ENCODE data around the gene CPXM1.
"Not testable (repeated sequence)": the region's sequence is repeated elsewhere in the genome, so short reads cannot be mapped to it uniquely, and the experiment has no call there.

CPXM1 gene

DNA sequence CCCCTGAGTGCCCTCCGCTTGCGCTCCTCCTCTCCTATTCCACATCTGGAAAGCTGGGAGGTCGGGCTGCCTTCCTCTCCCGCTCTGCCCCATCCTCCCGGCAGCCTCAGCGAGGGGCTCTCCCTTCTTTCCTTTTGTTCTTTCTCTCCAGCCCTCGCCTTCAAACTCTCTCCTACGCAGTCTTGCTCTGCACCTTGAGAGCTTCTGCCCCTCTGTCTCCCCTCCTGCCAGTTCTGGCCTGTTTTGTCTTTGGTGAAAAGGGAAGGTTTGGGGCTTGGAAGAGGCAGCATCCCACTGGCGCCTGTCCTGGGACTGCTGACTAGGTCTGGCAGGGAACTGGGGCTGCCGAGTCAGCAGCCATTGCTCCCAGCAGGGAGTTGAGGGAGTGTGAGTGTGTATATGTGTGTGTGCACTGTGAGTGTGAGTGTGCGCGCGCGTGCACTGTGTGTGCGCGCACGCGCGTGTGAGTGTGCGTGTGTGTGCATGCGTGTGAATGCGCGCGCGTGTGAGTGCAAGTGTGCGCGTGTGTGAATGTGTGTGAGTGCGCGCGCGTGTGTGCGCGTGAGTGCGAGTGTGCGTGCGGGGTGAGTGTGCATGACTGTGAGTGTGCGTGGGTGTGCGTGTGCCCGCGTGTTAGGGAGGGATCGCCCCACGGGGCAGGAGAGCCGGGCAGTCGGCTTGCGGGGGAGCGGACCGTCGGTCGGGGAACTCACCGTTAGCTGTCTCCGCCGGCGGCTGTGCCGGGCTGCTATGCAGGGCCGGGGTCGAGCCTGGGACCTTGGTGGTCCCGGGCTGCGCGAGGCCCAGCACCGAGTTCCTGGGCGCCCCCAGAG lies 523 bp downstream of the CPXM1 start:
- no peak for DNase-seq

DNA sequence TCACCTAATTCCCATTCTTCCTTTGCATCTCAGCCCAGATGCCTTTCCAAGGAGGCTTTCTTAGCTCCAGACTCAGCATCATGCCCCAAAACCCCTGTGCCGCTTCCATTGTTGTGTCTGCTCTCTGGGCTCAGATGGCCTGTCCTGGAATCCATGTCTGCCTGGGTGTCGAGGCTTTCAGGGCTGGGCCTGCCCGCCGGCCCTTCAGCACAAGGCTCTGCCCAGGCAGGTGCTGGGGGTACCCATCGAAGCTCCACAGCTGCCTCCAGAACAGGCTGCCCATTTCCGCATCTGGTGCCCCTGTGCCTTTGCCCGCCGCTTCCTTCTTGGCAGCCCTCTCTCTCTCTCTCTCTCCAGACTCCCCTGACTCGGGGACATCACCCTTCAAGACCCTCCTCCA lies 1.2 kb downstream of the CPXM1 start:
- DNase-seq, result no peak

DNA sequence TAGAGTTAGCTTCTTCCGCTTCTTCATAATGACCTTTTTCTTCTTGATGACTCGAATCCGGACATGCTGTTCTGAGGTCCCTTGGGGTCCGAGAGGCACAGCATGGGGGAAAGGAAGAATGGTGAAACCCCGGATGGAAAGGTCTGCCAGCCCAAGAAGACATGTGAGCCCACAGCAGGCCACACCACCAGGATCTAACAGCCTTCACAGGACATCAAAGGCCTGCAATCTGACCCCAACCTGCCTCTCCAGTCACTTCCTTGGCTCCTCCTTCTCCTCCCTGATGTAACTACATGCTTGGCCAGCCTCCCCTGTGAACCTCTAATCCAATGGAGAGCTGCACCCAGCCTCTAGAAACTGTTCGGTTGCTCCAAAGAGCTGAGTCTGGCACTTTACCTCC lies 1.6 kb downstream of the CPXM1 start:
- no peak for DNase-seq

DNA sequence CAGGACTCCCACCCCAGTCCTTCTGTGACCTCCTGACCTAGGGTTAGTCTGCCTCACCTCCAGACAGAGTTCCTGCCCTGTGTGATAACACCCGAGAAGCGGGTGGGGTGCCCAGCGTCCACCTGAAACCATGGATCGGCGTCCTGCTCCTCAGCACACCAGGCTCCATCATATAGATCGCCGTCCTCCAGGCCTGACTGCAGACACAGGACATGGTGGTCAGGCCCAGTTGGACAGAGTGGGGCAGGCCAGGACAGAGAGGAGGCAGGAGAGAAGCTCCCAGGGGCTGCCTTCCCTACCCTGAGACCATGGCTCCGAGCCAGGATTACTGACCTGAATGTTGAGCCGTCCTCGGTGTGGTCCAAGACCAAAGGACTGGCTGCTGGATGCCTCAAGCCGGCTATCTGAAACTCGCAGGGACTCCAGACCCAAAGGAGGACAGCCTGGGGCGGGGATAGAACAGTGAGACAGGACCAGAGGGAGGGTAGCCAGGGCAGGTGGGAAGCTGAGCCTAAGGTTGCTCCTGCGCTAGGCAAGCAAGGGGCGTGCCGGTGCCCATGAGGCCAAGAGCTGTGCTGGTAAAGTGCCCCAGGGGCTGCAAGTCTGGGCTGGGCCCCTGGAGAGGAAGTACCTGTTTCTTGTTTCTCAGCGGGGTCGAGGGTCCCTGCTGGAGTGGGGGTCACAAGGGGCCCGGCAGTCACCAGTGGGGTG lies 2.2 kb downstream of the CPXM1 start:
- no peak for DNase-seq

DNA sequence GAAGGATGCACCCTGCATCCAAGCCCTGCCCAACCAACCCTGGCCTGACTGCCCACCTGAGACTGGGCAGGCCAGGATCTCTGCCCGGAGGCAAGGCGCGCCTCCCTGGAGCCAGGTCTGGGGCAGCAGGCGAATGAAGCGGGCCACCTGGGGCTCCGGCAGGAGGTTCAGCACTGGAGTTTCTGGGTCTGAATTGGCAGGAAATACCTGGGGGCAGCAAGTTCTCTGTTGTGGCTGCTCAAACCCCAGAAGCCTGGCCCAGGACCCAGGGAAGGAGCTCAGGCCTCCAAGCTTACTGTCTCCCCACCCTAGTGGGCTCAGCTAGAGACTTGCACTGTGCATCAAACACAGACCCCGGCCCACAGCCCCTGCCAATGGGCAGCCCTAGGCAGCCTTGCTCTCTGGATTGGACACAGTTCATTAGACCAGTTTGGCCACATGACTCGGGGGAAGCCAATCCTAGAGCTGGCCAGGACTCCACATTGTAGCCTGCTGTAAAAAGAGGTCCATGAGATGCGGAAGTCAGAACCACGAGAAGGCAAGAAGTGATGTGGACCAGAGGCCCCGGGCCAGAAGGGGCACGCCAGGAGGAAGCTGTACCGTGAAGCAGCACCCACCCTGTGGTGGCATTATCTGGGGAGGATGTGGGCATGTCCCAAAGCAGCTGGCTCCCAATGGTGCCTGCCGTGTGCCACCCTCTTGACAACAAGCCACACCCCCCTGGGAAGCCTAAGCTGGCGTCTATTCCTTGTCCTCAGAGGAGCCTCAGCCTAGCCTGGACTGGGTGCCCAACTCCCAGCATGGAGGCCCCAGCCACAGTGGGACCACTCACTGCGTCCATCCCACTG lies 3.1 kb downstream of the CPXM1 start:
- no peak for DNase-seq

DNA sequence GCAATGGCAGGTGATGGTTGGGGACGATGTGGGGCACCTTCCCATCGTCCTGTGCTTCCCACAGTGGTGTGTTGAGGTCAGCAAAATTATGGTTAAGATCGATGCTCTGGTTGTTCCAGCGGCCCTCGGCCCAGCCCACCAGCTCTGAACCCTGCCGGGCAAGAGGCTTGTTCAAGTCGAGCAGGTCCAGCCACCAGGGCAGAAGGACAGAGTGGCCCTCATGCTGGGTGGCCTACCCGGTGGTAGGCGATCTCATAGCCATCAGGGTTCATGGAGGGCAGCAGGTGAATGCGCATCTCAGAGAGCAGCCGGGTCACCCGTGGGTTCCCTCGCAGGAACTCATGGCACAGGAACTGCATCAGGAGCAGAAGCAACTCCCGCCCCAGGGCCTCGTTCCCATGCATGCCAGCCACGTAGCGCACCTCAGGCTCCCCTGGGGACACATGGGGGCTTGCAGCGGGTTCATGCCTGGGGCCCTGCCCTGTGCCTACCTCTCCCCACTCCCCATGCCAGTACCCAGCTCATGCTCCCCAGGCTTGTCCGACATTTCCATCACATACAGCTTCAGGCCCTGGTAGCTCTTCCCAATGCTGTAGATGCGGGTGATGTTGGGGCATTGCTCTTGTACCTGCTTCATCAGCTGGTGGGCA lies 4.3 kb downstream of the CPXM1 start:
- no peak for DNase-seq

DNA sequence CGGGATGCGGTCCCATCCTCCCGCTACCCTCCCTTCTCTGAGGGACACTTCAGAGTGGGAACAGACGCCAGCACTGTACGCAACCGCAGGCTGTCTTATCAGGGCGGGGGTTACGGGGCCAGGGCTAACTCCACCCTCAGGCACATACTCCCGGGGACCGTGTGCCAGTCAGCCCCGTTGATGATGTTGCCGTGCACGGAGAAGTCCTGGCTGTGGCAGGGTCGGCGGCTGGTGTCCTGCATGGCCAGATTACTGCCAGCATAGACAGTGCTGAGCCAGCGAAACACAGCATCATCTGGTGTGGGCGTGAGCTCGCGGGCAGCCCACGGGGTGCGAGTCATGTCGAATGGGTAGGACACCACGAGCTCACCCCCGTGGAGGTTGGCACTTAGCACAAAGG lies 5.0 kb downstream of the CPXM1 start:
- no peak for DNase-seq

DNA sequence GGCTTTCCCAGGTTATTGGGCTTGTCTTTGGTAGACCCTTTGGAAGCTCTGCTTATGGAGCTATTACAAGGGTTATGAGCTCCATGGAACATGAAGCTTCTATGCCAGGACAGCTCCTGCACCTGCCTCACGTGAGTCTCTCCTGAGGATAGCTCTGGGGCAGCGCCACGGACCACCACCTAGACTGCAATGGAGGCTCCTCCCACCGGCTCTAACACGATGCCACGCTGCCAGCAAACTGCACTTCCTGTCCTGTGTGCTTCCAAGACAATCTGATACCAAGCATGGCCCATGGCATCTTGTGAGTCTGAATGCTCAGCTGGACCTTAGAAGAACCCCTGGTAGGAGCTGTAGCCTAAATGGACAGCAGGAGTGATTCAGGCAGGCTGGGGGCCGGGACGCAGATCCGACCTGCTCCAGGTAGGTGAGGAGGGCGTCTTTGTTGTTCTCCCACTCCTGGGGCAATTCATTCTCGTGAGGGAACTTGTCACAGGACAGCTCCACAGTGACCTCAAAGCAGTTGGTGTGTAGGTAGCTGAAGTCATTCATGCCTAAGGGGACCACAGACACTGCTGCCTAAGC lies 5.5 kb downstream of the CPXM1 start:
- DNase-seq, result no peak

DNA sequence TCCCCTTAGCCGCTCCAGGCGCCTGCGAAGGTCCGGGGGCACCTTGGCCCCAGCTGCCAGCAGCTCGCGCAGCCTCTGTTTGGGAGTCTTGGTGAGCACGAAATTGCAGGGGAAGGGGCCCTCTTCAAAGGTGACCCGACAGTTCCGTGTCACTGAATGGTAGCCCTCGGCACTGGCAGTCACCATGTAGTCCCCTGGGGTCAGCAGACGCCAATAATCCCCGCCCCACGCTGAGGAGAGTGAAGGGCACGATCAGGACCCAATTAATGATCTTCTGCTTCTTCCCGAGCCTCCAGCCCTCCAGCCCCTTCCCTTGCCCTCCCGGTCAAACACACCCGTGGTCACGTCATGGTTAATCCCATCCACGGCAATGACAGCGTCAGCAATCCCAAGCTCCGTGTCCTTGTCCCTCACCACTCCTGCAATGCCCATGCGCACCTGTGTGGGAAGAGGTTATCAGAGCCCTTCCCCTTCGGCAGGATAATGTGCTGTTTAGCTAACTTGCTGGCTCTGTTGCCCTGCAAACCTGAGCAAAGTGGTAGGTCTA lies 6.2 kb downstream of the CPXM1 start:
- DNase-seq, result no peak

DNA sequence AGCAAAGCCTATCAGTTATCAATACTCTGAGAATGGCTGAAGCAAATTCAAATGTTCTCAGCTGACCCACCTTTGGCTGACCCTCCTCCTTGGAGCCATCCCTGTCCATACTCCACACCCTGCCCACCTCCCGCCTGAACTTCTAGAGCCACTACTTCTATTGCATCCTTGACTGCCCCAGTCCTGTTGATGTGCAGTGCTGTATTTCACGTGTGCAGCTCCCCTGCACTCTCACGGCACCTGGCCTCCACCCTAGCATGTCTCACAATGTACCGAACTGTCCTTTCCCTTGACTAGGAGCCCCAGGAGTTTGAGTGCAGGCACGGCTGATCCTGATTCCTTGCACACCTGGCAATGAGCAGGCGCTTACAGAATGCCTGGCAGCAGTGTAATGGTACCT lies 7.0 kb downstream of the CPXM1 start:
- DNase-seq, result no peak

DNA sequence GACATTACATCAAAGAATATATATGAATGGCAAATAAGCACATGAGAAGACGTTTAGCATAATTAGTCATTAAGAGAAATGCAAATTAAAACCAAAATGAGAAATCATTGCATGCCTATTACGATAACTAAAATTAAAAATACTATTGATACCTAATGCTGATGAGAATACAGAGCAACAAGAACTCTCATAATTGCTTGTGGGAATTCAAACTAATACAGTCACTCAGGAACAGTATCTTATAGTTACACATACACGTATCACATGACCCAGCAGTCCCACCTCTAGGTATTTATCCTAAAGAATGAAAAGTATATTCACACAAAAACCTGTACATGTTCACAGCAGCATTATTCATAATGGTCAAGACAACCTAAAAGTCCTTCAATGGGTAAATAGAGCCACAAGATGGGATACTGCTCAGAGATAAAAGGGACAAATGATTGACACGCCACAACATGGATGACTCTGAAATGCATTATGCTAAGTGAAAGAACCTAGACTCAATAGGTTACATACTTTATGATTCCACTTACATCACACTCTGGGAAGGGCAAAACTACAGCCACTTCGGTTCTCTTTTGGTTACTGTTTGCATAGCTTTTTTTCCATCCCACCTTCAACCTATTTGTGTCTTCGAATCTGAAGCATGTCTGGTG lies 16.4 kb downstream of the CPXM1 start:
- DNase-seq, result no peak

DNA sequence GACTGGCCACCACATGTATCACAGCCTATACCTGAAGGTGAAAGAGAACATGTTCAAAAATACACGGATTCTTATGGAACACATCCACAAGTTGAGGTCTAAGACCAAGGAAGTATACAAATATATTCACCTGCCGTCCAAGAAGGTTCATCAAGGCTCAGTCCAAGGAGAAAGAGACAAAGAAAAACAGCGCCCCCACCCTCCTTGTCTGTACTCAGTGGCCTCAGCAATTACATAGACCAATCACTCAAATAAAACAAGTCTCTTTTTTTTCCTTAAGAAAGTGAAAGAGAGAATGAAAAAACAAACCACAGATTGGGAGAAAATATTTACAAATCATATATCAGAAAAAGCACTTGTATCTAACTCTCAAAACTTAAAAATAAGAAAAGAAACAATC lies 19.5 kb downstream of the CPXM1 start:
- DNase-seq, result no peak

DNA sequence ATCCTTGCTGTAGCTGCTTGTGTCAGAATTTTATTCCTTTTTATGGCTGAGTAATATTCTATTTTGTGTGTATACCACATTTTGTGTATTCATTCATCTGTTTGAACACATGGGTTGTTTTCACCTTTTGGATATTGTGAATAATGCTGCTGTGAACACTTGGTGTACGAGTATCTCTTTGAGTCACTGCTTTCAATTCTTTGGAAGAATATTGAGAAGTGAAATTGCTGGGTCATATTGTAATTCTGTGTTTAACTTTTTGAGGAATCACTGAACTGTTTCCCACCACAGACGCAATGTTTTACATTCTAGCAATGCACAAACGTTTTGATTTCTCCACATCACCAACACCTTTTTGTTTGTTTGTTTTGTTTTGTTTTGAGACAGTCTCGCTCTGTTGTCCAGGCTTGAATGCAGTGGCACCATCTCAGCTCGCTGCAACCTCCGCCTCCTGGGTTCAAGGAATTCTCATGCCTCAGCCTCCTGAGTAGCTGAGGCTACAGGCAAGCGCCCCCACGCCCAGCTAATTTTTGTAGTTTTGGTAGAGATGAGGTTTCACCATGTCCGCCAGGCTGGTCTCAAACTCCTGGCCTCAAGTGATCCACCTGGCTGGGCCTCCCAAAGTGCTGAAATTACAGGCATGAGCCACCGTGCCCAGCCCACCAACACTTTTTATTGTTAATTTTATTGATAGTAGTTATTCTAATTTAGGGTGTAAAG lies 21.7 kb downstream of the CPXM1 start:
- DNase-seq, result no peak

DNA sequence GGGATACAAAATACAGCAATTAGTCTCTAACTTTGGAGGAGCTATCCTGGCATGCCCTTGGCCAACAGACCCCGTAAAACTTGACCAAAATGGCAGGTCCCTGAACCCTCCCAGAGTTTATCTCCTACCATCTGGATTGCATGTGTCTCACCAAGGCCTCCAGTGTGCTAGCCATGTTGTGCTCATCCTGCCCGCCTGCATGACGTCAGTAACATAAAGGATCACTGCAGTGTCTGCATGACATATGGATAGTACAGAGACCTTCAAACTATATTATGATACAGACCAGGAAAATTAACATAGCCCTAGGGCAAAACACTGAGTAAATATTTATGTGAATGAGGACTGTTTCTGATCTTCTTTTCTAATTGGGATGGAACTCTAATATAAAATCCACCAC lies 25.3 kb downstream of the CPXM1 start:
- DNase-seq, result no peak

DNA sequence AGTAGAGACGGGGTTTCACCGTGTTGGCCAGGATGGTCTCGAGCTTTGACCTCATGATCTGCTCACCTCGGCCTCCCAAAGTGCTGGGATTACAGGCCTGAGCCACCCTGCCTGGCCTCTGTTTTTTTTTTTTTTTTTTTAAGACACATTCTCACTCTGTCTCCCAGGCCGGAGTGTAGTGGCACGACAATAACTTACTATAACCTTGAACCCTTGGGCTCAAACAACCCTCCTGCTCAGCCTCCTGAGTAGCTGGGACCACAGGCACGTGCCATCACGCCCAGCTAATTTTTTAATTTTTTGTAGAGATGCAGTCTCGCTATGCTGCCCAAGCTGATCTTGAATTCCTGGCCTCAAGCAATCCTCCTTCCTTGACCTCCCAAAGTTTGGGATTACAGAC lies 26.6 kb downstream of the CPXM1 start:
- DNase-seq, result no peak

DNA sequence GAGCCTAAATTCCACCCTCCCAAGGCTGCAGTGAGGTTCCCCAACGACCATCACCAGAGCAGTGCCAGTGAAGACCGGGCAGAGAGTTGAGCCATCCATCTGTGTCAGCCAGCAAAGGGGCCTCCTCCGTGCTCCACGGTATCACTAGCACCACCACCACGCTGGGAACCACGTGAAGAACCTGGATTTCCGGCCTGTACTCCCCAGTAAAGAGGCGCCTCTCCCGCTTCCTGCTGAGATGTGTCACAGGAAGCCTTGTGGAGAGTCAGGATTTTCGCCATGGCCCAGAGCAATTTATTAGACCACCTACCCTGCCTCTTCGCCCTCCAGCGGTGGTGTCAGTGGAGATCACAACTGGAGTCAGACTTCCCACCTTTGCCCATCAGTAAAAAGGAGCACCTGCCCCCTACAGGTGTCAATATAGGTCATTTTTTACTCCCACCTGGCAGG lies 28.8 kb downstream of the CPXM1 start:
- no peak for DNase-seq

DNA sequence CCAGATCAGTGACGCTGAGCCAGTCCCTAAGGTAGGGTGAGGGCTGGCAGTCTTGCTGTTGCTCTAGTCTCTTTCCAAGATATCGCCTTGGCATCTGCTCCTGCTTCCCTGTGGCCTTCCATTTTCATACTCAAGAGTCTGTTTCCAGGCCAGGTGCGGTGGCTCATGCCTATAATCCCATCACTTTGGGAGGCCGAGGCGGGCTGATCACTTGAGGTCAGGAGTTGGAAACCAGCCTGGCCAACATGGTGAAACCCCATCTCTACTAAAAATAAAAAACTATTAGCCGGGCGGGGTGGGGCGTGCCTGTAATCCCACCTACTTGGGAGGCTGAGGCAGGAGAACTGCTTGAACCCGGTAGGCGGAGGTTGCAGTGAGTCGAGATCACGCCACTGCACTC lies 30.3 kb downstream of the CPXM1 start:
- not testable (repeated sequence) for DNase-seq

DNA sequence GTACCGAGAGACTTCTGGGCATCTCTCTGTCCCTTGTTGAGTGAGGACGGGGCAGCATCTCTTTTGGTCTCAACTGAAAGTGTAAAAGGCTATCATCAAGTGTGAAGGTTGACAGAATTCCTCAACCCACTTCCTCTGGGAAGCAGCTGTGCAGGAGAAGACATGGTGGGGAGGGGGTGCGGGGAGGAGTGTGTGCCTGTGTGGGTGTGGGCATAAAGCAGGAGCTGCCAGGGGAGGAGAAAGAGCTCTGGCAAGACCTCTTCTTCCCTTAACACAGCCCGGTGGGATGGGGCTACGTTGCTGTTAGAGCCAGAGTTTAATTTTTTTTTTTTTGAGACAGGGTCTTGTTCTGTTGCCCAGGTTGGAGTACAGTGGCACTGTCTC lies 31.8 kb downstream of the CPXM1 start:
- no peak for DNase-seq

DNA sequence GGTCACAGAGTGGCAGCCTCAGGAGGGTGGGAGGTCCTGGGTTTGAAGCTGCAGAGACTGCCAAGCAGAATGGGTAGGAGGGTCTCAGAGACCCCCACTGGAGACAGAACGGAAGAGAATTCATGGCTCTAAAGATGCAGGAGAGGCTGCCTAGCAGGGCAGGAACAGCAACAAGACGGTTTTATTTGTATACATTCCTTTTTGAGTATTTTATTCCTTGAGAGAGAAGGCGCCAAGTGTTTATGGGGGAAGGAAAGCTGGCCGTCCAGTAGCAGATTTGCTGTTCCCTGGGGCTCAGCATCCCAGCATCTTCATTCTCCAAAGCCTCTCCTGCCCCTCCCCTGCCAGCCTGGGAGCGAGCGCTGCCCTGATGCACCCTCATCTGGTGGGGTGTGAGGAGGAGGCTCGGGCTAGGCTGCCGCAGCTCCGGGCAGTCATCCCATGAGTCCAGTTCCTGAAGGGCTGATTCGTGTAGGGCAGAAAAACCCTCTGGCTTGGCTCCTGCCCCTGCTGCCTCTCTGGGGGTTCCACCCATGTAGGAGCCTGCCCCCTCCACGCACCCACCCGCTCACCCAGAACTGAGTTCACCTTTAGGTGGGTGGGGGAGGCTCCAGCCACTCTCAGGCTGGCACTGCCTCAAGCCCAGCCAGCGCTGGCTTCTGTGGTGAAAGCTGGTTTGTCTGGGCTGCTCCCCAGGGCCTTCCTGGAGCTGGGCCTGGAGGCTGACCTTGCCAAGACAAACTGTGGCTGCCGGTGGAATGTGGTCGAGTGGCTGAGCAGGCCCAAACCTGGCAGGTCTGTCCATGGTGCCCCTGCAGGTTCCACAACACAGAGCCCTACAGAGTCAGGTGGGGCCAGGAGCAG lies 32.4 kb downstream of the CPXM1 start:
- DNase-seq, result no peak

DNA sequence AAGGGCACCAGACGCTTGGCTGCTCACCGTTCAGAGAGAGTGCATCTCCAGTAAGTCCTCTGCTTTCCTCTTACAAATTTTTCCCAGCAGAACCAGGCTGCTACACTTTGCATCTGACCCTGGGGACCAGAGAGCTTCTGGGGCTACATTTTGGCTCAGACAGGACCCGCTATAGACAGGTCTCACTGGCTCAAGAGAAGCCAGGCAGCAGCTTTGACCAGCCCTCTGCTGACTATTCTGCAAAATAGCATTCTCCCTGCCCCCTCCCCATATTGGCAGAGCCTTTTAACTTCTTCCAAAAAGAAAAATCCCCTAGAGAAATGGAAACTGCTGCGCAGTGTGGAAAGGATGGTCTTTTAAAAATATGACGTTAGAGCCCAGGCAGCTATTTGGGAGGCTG lies 37.2 kb downstream of the CPXM1 start:
- DNase-seq, result no peak
